H1 (cell line): Measurements from ENCODE around the gene KLHL40. TPM values are rescaled to one million over a fixed set of nuclear protein-coding genes. Genes with fewer than 3 reads are reported as not detected.

Experiments used
- BRCA1 ChIP-seq: IDR thresholded peaks from 2 replicates; pipeline ENCODE4 v1.6.1; 2012; ENCODE audit warnings: low read depth, low read length, improper control_type of control experiment
- EGR1 ChIP-seq: IDR thresholded peaks from 2 replicates; pipeline ENCODE4 v1.6.1; 2011; ENCODE audit warnings: low read depth, low read length, borderline replicate concordance
- POLR2A ChIP-seq, 2 experiments: IDR thresholded peaks; 1 replicate in 1 of 2; 2 replicates in 1 of 2; pipeline ENCODE4 v1.6.1; 2011; ENCODE audit warnings: low read depth in 2 of 2, low read length in 2 of 2, mild to moderate bottlenecking in 2 of 2; ENCODE audit errors: control extremely low read depth in 1 of 2
- RFX5 ChIP-seq: IDR thresholded peaks from 2 replicates; pipeline ENCODE4 v1.6.1; 2011; ENCODE audit warnings: low read depth, low read length, improper control_type of control experiment, borderline replicate concordance
- USF2 ChIP-seq: IDR thresholded peaks from 2 replicates; pipeline ENCODE4 v1.6.1; 2011; ENCODE audit warnings: low read length, improper control_type of control experiment
- polyA plus RNA-seq, 7 experiments: library from polyadenylated mRNA; depleted of rRNA in 3 of 7; stranded (reverse) in 5 of 7; unstranded in 2 of 7; fragments of >200 nt in 5 of 7; fragments of 200-250 nt in 2 of 7; gene quantifications; 1 replicate in 5 of 7; 2 replicates in 1 of 7; 4 replicates in 1 of 7; pipeline versions ENCODE4 v1.2.1 to v1.2.3, GENCODE V29; 2011 to 2013; ENCODE audit warnings: missing spikeins in 2 of 7, mixed read lengths in 2 of 7
- total RNA-seq: library from RNA; stranded (reverse); fragmentation: NEBNext Ultra II Directional; extraction: Animal tissue kit (Norgen Biotek cat#: 25700); gene quantifications from 2 replicates; pipeline ENCODE4 v1.2.1, GENCODE V29; 2021

Gene KLHL40
- total and polyA plus RNA-seq, 2 of the 8 experiments (the other 6 are each of a cell fraction or from before 2014, with no cell fraction given): 0.02 TPM; not detected in 1

GRCh38 chr3:42682301-42683070, 2.9 kb upstream of the KLHL40 start (continued):
- TF ChIP-seq USF2: no peak
- TF ChIP-seq POLR2A (IDR thresholded peaks at IDR 0.05; ENCODE audit: control extremely low read depth in 1 of 2, low read depth in 2 of 2, low read length in 2 of 2): no peak
- no peak for TF ChIP-seq RFX5
- no peak for TF ChIP-seq EGR1
- no peak for TF ChIP-seq BRCA1
